Measurements from ENCODE around the gene AQP2.

Gene AQP2

DNA sequence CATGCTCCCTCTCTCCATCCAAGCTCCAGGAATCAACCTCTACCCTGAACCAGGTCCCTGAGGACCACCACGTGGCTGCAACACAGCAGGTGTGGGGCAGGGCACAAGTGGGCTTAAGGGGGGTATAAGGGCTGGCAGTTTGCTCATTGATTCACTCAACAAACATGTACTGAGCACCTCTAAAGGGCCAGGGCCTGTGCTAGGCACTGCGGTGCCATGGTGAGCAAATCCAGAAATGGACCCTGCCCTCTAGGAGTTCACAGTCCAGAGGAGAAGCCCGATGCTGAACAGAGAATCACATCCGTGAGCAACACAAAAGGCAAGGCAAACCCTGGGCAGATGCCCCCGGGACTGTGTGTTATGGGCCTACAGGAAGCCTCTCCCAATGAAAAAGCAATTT is 6.5 kb upstream of the AQP2 start:
- TF ChIP-seq GLIS3 (CRISPR knock-in tag; IDR thresholded peaks at IDR 0.05) (no peak), PATZ1 (CRISPR knock-in tag; IDR thresholded peaks at IDR 0.05; ENCODE audit: borderline replicate concordance) (no peak), RARB (CRISPR knock-in tag; IDR thresholded peaks at IDR 0.05) (no peak), ZNF70 (CRISPR knock-in tag; IDR thresholded peaks at IDR 0.05) (no peak), ZNF565 (CRISPR knock-in tag; conservative IDR thresholded peaks at IDR 0.05; ENCODE audit: low read depth) (no peak), ISL1 (CRISPR knock-in tag; IDR thresholded peaks at IDR 0.05) (no peak), ARNTL (CRISPR knock-in tag; IDR thresholded peaks at IDR 0.05; ENCODE audit: borderline replicate concordance, low read depth) (no peak), SNAI2 (CRISPR knock-in tag; IDR thresholded peaks at IDR 0.05) (no peak), PPARA (CRISPR knock-in tag; IDR thresholded peaks at IDR 0.05; ENCODE audit: borderline replicate concordance) (no peak), OSR1 (CRISPR knock-in tag; IDR thresholded peaks at IDR 0.05) (no peak), ZFP30 (CRISPR knock-in tag; IDR thresholded peaks at IDR 0.05) (no peak), BACH2 (CRISPR knock-in tag; IDR thresholded peaks at IDR 0.05; ENCODE audit: borderline replicate concordance) (no peak)
- TF ChIP-seq, protein P1, sequence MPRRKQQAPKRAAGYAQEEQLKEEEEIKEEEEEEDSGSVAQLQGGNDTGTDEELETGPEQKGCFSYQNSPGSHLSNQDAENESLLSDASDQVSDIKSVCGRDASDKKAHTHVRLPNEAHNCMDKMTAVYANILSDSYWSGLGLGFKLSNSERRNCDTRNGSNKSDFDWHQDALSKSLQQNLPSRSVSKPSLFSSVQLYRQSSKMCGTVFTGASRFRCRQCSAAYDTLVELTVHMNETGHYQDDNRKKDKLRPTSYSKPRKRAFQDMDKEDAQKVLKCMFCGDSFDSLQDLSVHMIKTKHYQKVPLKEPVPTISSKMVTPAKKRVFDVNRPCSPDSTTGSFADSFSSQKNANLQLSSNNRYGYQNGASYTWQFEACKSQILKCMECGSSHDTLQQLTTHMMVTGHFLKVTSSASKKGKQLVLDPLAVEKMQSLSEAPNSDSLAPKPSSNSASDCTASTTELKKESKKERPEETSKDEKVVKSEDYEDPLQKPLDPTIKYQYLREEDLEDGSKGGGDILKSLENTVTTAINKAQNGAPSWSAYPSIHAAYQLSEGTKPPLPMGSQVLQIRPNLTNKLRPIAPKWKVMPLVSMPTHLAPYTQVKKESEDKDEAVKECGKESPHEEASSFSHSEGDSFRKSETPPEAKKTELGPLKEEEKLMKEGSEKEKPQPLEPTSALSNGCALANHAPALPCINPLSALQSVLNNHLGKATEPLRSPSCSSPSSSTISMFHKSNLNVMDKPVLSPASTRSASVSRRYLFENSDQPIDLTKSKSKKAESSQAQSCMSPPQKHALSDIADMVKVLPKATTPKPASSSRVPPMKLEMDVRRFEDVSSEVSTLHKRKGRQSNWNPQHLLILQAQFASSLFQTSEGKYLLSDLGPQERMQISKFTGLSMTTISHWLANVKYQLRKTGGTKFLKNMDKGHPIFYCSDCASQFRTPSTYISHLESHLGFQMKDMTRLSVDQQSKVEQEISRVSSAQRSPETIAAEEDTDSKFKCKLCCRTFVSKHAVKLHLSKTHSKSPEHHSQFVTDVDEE (CRISPR knock-in tag; IDR thresholded peaks at IDR 0.05): no peak
- TF ChIP-seq, protein P2, sequence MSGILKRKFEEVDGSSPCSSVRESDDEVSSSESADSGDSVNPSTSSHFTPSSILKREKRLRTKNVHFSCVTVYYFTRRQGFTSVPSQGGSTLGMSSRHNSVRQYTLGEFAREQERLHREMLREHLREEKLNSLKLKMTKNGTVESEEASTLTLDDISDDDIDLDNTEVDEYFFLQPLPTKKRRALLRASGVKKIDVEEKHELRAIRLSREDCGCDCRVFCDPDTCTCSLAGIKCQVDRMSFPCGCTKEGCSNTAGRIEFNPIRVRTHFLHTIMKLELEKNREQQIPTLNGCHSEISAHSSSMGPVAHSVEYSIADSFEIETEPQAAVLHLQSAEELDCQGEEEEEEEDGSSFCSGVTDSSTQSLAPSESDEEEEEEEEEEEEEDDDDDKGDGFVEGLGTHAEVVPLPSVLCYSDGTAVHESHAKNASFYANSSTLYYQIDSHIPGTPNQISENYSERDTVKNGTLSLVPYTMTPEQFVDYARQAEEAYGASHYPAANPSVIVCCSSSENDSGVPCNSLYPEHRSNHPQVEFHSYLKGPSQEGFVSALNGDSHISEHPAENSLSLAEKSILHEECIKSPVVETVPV (CRISPR knock-in tag; IDR thresholded peaks at IDR 0.05): no peak
- ATAC-seq: no peak

DNA sequence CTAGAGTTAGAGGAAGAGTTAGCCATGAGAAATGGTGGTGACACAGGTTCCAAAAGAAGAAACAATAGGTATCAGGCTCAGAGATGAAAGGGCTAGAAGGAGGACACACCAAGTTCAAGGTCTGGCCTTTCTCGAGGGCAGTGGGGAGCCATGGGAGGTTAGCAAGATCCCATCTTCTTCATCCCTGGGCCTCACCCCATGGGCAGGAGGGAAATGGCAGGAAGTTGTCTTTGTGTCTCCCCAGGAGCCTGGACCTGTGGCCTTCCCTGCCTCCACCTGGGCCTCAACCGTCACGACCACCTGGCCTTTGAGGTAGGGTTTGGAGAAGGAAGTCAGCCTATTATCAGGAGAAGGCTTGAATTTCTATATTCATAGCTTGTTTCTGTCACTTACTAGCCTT is 5.8 kb upstream of the AQP2 start:
- TF ChIP-seq TCF4 (CRISPR knock-in tag; IDR thresholded peaks at IDR 0.05; ENCODE audit: borderline replicate concordance) (no peak), CSDC2 (CRISPR knock-in tag; IDR thresholded peaks at IDR 0.05) (no peak), OSR1 (CRISPR knock-in tag; IDR thresholded peaks at IDR 0.05) (no peak), ZNF565 (CRISPR knock-in tag; conservative IDR thresholded peaks at IDR 0.05; ENCODE audit: low read depth) (no peak), ARNTL (CRISPR knock-in tag; IDR thresholded peaks at IDR 0.05; ENCODE audit: borderline replicate concordance, low read depth) (no peak), CREB5 (CRISPR knock-in tag; IDR thresholded peaks at IDR 0.05; ENCODE audit: low read depth) (no peak), ZNF70 (CRISPR knock-in tag; IDR thresholded peaks at IDR 0.05) (no peak), PATZ1 (CRISPR knock-in tag; IDR thresholded peaks at IDR 0.05; ENCODE audit: borderline replicate concordance) (no peak), ZFP3 (CRISPR knock-in tag; IDR thresholded peaks at IDR 0.05) (no peak), ZC3H10 (CRISPR knock-in tag; IDR thresholded peaks at IDR 0.05) (no peak), ISL1 (CRISPR knock-in tag; IDR thresholded peaks at IDR 0.05) (no peak), BACH2 (CRISPR knock-in tag; IDR thresholded peaks at IDR 0.05; ENCODE audit: borderline replicate concordance) (no peak)
- TF ChIP-seq, protein P3, sequence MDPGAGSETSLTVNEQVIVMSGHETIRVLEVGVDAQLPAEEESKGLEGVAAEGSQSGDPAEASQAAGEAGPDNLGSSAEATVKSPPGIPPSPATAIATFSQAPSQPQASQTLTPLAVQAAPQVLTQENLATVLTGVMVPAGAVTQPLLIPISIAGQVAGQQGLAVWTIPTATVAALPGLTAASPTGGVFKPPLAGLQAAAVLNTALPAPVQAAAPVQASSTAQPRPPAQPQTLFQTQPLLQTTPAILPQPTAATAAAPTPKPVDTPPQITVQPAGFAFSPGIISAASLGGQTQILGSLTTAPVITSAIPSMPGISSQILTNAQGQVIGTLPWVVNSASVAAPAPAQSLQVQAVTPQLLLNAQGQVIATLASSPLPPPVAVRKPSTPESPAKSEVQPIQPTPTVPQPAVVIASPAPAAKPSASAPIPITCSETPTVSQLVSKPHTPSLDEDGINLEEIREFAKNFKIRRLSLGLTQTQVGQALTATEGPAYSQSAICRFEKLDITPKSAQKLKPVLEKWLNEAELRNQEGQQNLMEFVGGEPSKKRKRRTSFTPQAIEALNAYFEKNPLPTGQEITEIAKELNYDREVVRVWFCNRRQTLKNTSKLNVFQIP (CRISPR knock-in tag; IDR thresholded peaks at IDR 0.05; ENCODE audit: borderline replicate concordance, low read depth): no peak
- ATAC-seq: no peak
